GM18873 (cell line): Measurements from ENCODE around the gene SSR3.

Experiments
- ATAC-seq: cut with Tn5 transposase; IDR thresholded peaks from one replicate; pipeline ENCODE4 v1.9.1; 2021; ENCODE audit warnings: mild to moderate bottlenecking, moderate library complexity, moderate number of reproducible peaks; ENCODE audit not compliant: unreplicated experiment, low FRiP score

SSR3 gene

GRCh38 chr3:156539802-156540201, 15.1 kb downstream of the SSR3 start:
- ATAC-seq: no peak

GRCh38 chr3:156539051-156539450, 15.9 kb downstream of the SSR3 start:
- ATAC-seq: no peak

- ATAC-seq: no peak
Measured at GRCh38 chr3:156536524-156537316, 18.2 kb downstream of the SSR3 start.

- ATAC-seq: no peak
Measured at GRCh38 chr3:156535798-156536197, 19.1 kb downstream of the SSR3 start.

- no peak for ATAC-seq
Measured at GRCh38 chr3:156535162-156535627, 19.7 kb downstream of the SSR3 start.

- ATAC-seq: no peak
Measured at GRCh38 chr3:156533205-156533604, 21.7 kb downstream of the SSR3 start.

- ATAC-seq: no peak
Measured at GRCh38 chr3:156532730-156533129, 22.2 kb downstream of the SSR3 start.

- no peak for ATAC-seq
Measured at GRCh38 chr3:156530980-156531379, 23.9 kb downstream of the SSR3 start.

GRCh38 chr3:156527060-156527459, 27.9 kb downstream of the SSR3 start:
- ATAC-seq: no peak

- ATAC-seq: no peak
Measured at GRCh38 chr3:156525808-156526207, 29.1 kb downstream of the SSR3 start.

- no peak for ATAC-seq
Measured at GRCh38 chr3:156522673-156523072, 32.2 kb downstream of the SSR3 start.

- ATAC-seq: peak; percentile 85
Measured at GRCh38 chr3:156519758-156520162, 35.2 kb downstream of the SSR3 start.

GRCh38 chr3:156518726-156519125, 36.2 kb downstream of the SSR3 start:
- ATAC-seq: no peak

GRCh38 chr3:156516961-156517360, 38.0 kb downstream of the SSR3 start:
- no peak for ATAC-seq

- no peak for ATAC-seq
Measured at GRCh38 chr3:156516284-156516683, 38.6 kb downstream of the SSR3 start.

GRCh38 chr3:156513619-156514018, 41.3 kb downstream of the SSR3 start:
- ATAC-seq: no peak

- no peak for ATAC-seq
Measured at GRCh38 chr3:156511987-156512677, 42.8 kb downstream of the SSR3 start.

- ATAC-seq: no peak
Measured at GRCh38 chr3:156509189-156510174, 45.4 kb downstream of the SSR3 start.

- no peak for ATAC-seq
Measured at GRCh38 chr3:156507285-156507684, 47.6 kb downstream of the SSR3 start.

- ATAC-seq: no peak
Measured at GRCh38 chr3:156498307-156498706, 56.6 kb downstream of the SSR3 start.

GRCh38 chr3:156497326-156497725, 57.6 kb downstream of the SSR3 start:
- no peak for ATAC-seq
